ENCODE results near the gene C2orf42.
A peak's percentile ranks its signal among the peaks of the same experiment; 100 is the strongest.
"Not testable (repeated sequence)": the region's sequence is repeated elsewhere in the genome, so short reads cannot be mapped to it uniquely, and the experiment has no call there.

Gene C2orf42

GRCh38 chr2:70133491-70134322, 57.1 kb downstream of the C2orf42 start:
- Histone ChIP-seq H3K9ac (no peak overlapping the region; the same call in 1 of the 2 replicates), H2AFZ (ENCODE audit: low read depth) (peak overlapping the region; percentile 79), H3K27ac (peak overlapping the region; percentile 96; the same call in 1 of the 2 replicates), H3K4me3 (IDR thresholded peaks at IDR 0.05; ENCODE audit: insufficient read depth, low read depth, low read length) (no peak overlapping the region), H3K27me3 (ENCODE audit: insufficient read depth, low read depth) (no peaks in the 10 kb centered on the region), H3K4me1 (ENCODE audit: low read depth, poor library complexity, severe bottlenecking) (peaks cover 28% of the 10 kb centered on the region), H3K79me2 (ENCODE audit: insufficient read depth, low read depth) (no peaks in the 10 kb centered on the region), H3K36me3 (ENCODE audit: insufficient read depth) (no peaks in the 10 kb centered on the region), H4K20me1 (ENCODE audit: insufficient read depth) (no peaks in the 10 kb centered on the region), H3K4me2 (peak overlapping the region; percentile 85; the same call in 1 of the 2 replicates)
- no peak for TF ChIP-seq CTCF (conservative IDR thresholded peaks at IDR 0.05; ENCODE audit: low read depth, low read length)

GRCh38 chr2:70133127-70133452, 57.7 kb downstream of the C2orf42 start:
- Histone ChIP-seq H3K36me3 (ENCODE audit: insufficient read depth) (no peaks in the 10 kb centered on the region), H2AFZ (ENCODE audit: low read depth) (peak overlapping the region; percentile 79), H3K4me3 (IDR thresholded peaks at IDR 0.05; ENCODE audit: insufficient read depth, low read depth, low read length) (no peak overlapping the region), H4K20me1 (ENCODE audit: insufficient read depth) (no peaks in the 10 kb centered on the region), H3K27me3 (ENCODE audit: insufficient read depth, low read depth) (no peaks in the 10 kb centered on the region), H3K27ac (peak overlapping the region; percentile 96), H3K9ac (peak overlapping the region; percentile 81), H3K4me2 (peak overlapping the region; percentile 85), H3K4me1 (ENCODE audit: low read depth, poor library complexity, severe bottlenecking) (peaks cover 32% of the 10 kb centered on the region), H3K79me2 (ENCODE audit: insufficient read depth, low read depth) (no peaks in the 10 kb centered on the region)
- no peak for TF ChIP-seq CTCF (conservative IDR thresholded peaks at IDR 0.05; ENCODE audit: low read depth, low read length)

GRCh38 chr2:70132244-70133126, 58.3 kb downstream of the C2orf42 start:
- H3K27ac ChIP-seq = peak overlapping the region; percentile 96
- H3K27me3 ChIP-seq (ENCODE audit: insufficient read depth, low read depth) = no peaks in the 10 kb centered on the region
- no peaks in the 10 kb centered on the region for H3K36me3 ChIP-seq (ENCODE audit: insufficient read depth)
- H4K20me1 ChIP-seq (ENCODE audit: insufficient read depth) = no peaks in the 10 kb centered on the region
- peaks cover 38% of the 10 kb centered on the region for H3K4me1 ChIP-seq (ENCODE audit: low read depth, poor library complexity, severe bottlenecking)
- peak overlapping the region; percentile 85 for H3K4me2 ChIP-seq
- H3K79me2 ChIP-seq (ENCODE audit: insufficient read depth, low read depth) = no peaks in the 10 kb centered on the region
- TF ChIP-seq CTCF (conservative IDR thresholded peaks at IDR 0.05; ENCODE audit: low read depth, low read length) = no peak
- H2AFZ ChIP-seq (ENCODE audit: low read depth) = peak overlapping the region; percentile 79
- H3K4me3 ChIP-seq (IDR thresholded peaks at IDR 0.05; ENCODE audit: insufficient read depth, low read depth, low read length) = peak overlapping the region; percentile 85
- peak overlapping the region; percentile 81 for H3K9ac ChIP-seq

GRCh38 chr2:70131344-70132143, 59.3 kb downstream of the C2orf42 start:
- Histone ChIP-seq H3K4me2 (peak overlapping the region; percentile 85), H2AFZ (ENCODE audit: low read depth) (peak overlapping the region; percentile 79; the same call in 1 of the 2 replicates), H3K27ac (peak overlapping the region; percentile 96), H3K9ac (peak overlapping the region; percentile 81; the same call in 1 of the 2 replicates), H3K4me1 (ENCODE audit: low read depth, poor library complexity, severe bottlenecking) (peaks cover 47% of the 10 kb centered on the region)
- not testable (repeated sequence) for H3K4me3 ChIP-seq (IDR thresholded peaks at IDR 0.05; ENCODE audit: insufficient read depth, low read depth, low read length); H3K79me2 ChIP-seq (ENCODE audit: insufficient read depth, low read depth); H3K36me3 ChIP-seq (ENCODE audit: insufficient read depth); H3K27me3 ChIP-seq (ENCODE audit: insufficient read depth, low read depth); H4K20me1 ChIP-seq (ENCODE audit: insufficient read depth)

Measured in KMS-11 (cell line).